ENCODE measurements around the gene A1BG. TPM values are rescaled to one million over a fixed set of nuclear protein-coding genes. Genes with fewer than 3 reads are reported as not detected.

The A1BG gene
- total and polyA plus RNA-seq, 2 of the 8 experiments (the other 6 are each of a cell fraction or from before 2014, with no cell fraction given) = 20.8 to 69.6 TPM

DNA sequence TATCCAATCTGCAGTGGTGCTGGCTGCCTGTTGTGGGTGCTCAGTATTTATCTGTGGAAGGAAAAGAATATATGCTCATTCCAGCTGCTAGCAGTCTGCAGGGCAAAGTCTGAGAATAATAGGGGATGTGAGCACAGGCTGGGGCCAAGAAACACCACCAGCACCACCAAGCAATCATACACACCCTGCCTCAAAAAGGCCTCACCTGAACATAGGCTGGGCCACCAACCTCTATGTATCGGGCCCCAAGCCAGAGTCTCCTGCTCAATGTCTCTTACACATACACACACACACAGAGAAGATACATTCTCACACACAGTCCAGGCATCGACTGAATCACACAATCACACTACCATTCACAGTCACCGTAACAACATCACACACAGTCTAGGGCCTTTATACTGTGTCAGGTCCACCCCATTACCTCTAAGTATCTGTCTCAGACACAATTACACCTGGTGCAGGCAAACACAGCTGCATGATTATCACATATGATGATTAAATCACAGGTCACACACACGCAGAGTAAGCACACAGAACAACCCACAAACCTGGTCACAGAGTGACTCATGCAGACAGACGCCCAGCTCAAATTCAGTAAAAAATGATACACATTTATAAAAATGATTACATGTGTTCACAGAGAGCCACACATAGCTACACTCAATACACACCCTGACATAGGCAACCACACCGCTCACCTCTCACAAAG is 27.8 kb downstream of the A1BG start (continued):
- TF ChIP-seq ASH2L (IDR thresholded peaks at IDR 0.05; ENCODE audit: low read length) = no peak
